Measurements from ENCODE around the gene GNB5. TPM values are rescaled to one million over a fixed set of nuclear protein-coding genes. Genes with fewer than 3 reads are reported as not detected.
A peak's percentile ranks its signal among the peaks of the same experiment; 100 is the strongest.

The GNB5 gene
- total RNA-seq, 2 experiments from 2014 or later, result 11.8 to 19.6 TPM

DNA sequence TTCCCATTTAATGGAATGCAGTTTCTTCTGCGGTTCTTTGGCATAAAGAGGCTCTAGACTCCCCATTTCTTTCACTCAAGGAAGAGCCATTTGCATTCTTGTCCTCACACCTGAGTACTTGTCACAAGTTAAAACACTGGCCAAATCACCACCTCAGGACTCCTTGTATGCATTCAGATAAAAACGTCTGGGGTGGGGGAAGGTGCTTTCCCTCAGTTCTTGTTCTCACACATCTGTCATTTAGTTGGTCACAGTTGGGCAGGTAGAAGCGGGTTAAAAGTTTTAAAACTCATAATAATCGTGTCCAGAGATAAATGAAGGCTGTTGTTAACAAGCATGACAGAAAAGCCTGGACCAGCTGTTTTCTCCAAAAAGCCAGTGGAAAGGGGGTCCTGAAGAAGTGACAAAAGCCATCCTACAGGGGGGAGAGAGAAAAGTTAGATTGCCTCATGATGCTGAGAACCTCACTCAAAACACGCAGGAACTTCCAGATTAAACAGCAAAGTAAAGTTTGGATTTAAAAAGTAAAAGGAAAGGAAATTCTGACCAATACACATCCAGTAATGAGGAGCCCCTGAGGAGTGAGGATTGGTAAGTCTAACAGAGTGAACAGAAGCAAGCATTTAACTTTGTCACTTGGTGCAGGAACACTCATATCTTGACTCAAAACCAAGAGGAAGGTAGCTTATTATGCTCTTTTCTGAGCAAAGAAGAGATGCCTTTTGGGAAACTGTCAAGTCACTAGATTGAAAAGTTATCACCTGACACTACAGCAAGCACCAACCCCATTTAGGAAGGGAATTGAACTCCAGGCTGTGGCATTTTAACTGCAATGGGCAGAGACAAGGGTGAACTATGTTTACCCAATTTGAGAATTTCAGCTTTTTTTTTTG is 81.4 kb downstream of the GNB5 start:
- H3K36me3 Mint-ChIP-seq (ENCODE audit: low read depth), result no peaks in the 10 kb centered on the region
- DNase-seq (no peak), ATAC-seq (no peak)
- intact Hi-C loops (cut with DNase I, micrococcal nuclease), result no loop called here
- H3K4me3 Mint-ChIP-seq, result no peak overlapping the region
- peaks cover 18% of the 10 kb centered on the region for H3K27me3 Mint-ChIP-seq
- no peaks in the 10 kb centered on the region for H3K4me1 Mint-ChIP-seq
- CTCF ChIA-PET, result interaction anchor here (0.6 to 0.8 kb wide), 2 partner anchors 147 to 507 kb away, joined by 3 read pairs; no protein-coding TSS in a partner anchor
- no peak overlapping the region for H3K27ac Mint-ChIP-seq
- POLR2A ChIA-PET, result interaction anchor here (0.6 kb wide), 1 partner anchor 247 kb away, joined by 9 read pairs; no protein-coding TSS in a partner anchor
- H3K9me3 Mint-ChIP-seq (ENCODE audit: low read depth), result no peaks in the 10 kb centered on the region

DNA sequence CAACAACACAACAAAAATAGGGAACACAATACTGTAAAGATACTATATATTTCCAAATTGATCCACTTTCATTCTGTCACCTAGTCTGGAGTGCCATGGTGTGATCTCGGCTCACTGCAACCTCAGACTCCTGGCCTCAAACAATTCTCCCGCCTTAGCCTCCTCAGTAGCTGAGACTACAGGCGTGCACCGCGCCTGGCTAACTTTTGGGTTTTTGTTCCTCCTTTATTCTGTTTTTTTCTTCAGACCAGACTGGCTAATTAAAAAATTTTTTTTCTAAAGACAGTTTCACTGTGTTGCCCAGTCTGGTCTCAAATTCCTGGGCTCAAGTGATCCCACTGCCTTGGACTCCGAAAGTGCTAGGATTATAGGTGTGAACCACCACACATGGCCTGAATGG is 84.0 kb downstream of the GNB5 start:
- no peaks in the 10 kb centered on the region for H3K36me3 Mint-ChIP-seq (ENCODE audit: low read depth)
- no peaks in the 10 kb centered on the region for H3K9me3 Mint-ChIP-seq (ENCODE audit: low read depth)
- no peak overlapping the region for H3K27ac Mint-ChIP-seq
- no peak overlapping the region for H3K4me3 Mint-ChIP-seq
- ATAC-seq, result no peak
- POLR2A ChIA-PET, result no interaction called here
- no peak for DNase-seq
- H3K4me1 Mint-ChIP-seq, result no peaks in the 10 kb centered on the region
- peaks cover 17% of the 10 kb centered on the region for H3K27me3 Mint-ChIP-seq
- CTCF ChIA-PET, result interaction anchor here (0.6 to 1.0 kb wide), 2 partner anchors 28 to 1411 kb away, joined by 3 to 4 read pairs; no protein-coding TSS in a partner anchor
- intact Hi-C loops (cut with DNase I, micrococcal nuclease), result no loop called here

DNA sequence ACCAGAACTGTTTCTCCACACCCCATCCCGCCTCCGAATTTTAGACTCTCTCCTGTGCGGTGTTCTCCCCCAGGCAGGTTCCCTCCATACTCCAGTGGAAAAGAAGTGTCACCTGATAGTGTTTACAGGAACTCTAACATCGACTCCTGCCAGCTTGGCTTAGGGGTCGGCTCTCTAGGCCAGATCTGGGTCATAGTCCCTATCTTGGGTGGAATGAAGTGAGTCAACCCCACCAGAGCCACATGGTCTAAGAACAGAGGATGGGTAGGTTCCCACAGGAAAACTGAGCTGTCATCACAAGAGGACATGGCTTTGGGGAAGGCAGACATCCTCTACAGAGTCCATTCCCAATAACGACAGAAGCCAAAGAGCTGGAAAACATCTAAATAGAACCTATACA is 84.6 kb downstream of the GNB5 start:
- Mint-ChIP-seq H3K9me3 (ENCODE audit: low read depth) (no peaks in the 10 kb centered on the region), H3K4me1 (no peaks in the 10 kb centered on the region), H3K36me3 (ENCODE audit: low read depth) (no peaks in the 10 kb centered on the region), H3K4me3 (no peak overlapping the region), H3K27ac (no peak overlapping the region), H3K27me3 (peaks cover 17% of the 10 kb centered on the region)
- CTCF ChIA-PET, result no interaction called here
- DNase-seq, result no peak
- ATAC-seq, result no peak
- intact Hi-C loops (cut with DNase I, micrococcal nuclease), result no loop called here
- POLR2A ChIA-PET, result interaction anchor here (1.0 kb wide), 1 partner anchor 36 kb away, joined by 3 read pairs; no protein-coding TSS in a partner anchor

DNA sequence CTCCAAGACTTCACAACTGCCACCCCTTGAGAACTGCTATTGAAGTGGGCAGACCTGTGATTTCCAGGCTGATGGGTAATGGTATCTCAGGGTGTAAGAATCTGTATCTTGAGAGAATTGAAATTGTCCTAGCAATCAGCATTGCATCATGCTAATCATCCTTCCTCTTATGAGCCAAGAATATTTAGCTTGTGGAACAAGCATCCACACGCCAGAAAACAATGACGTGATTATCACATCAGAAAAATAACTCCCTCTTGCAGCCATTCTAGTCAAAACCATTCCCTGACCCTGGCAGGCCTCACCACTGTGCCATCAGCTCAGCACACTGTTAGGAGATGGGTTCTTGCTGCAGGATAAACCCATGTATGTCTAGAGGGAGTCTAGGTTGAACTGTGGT is 85.3 kb downstream of the GNB5 start:
- ChIA-PET CTCF (no interaction called here), POLR2A (interaction anchor here (1.0 kb wide), 1 partner anchor 37 kb away, joined by 3 read pairs; no protein-coding TSS in a partner anchor)
- H3K27ac Mint-ChIP-seq, result no peak overlapping the region
- no peaks in the 10 kb centered on the region for H3K4me1 Mint-ChIP-seq
- no peaks in the 10 kb centered on the region for H3K36me3 Mint-ChIP-seq (ENCODE audit: low read depth)
- no peaks in the 10 kb centered on the region for H3K9me3 Mint-ChIP-seq (ENCODE audit: low read depth)
- DNase-seq, result no peak
- no peak overlapping the region for H3K4me3 Mint-ChIP-seq
- H3K27me3 Mint-ChIP-seq, result peaks cover 11% of the 10 kb centered on the region
- intact Hi-C loops (cut with DNase I, micrococcal nuclease), result no loop called here
- no peak for ATAC-seq

DNA sequence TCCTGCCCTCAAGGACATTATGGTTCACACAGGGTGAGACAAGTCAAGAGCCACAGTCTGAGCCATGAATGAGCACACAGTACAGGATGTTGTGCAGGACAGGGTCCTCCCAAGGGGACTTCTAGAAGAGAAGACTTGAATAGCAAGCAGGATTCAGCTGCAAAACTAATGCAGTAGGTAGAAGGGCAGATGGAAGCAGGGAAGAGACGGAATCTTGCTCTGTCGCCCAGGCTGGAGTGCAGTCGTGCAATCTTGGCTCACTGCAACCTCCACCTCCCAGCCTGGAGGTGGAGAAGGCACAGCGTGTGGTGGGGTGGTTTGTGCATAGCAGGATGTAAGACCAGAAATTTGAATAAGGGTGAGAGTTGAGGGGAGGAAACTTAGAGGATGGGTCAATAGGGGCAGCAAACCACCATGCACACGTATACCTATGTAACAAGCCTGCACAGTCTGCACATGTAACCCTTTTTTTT is 86.6 kb downstream of the GNB5 start:
- CTCF ChIA-PET, result no interaction called here
- Mint-ChIP-seq H3K4me3 (no peak overlapping the region), H3K9me3 (ENCODE audit: low read depth) (no peaks in the 10 kb centered on the region), H3K27ac (no peak overlapping the region), H3K4me1 (no peaks in the 10 kb centered on the region), H3K27me3 (peaks cover 4% of the 10 kb centered on the region), H3K36me3 (ENCODE audit: low read depth) (no peaks in the 10 kb centered on the region)
- POLR2A ChIA-PET, result no interaction called here
- intact Hi-C loops (cut with DNase I, micrococcal nuclease), result no loop called here
- no peak for ATAC-seq
- DNase-seq, result no peak

DNA sequence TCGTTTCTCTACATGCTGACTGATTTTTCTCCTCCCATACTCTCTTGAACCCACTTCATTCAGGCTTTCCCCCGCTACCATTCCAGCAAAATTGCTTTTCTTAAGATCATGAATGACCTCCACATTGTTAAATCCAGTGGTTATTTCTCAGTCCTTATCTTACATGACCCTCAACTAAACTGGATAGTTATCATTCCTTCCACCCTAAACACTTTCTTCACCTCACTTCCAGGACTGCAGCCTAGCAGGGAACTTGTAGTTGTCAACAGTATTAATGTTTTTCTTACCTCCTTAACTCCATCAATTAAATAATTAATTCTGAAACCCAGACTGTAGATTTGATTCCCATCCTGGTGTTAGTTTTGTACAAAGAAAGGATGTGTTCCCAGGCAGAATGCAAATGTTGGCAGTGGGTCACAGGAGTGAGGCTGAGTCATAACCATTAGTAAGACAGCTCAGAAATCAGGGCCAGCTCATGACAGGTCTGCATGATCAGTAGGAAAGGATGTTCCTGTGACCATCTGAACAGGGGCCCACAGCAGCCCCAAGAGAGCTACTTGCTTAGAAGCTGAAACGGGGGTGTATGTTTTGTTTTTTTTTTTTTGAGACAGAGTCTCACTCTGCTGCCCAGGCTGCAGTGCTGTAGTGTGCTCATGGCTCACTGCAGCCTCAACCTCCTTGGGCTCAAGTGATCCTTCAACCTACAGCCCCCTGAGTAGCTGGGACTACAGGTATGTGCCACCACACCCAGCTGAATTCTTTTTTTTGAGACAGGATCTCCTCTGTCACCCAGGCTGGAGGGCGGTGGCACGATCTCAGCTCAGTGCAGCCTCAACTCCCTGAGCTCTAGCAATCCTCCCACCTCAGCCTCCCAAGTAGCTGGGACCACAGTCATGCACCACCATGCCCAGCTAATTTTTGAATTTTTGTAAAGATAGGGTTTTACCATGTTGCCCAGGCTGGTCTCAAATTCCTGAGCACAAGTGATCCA is 87.7 kb downstream of the GNB5 start:
- Mint-ChIP-seq H3K27me3 (peaks cover 2% of the 10 kb centered on the region), H3K4me1 (no peaks in the 10 kb centered on the region), H3K4me3 (no peak overlapping the region), H3K9me3 (ENCODE audit: low read depth) (no peaks in the 10 kb centered on the region), H3K27ac (no peak overlapping the region), H3K36me3 (ENCODE audit: low read depth) (no peaks in the 10 kb centered on the region)
- intact Hi-C loops (cut with DNase I, micrococcal nuclease), result no loop called here
- CTCF ChIA-PET, result interaction anchor here (1.2 kb wide), 1 partner anchor 123 kb away, joined by 3 read pairs; no protein-coding TSS in a partner anchor
- DNase-seq (peak; percentile 29), ATAC-seq (peak; percentile 88)
- POLR2A ChIA-PET, result interaction anchor here (0.5 to 0.6 kb wide), 2 partner anchors 257 to 1716 kb away, joined by 5 read pairs; no protein-coding TSS in a partner anchor

DNA sequence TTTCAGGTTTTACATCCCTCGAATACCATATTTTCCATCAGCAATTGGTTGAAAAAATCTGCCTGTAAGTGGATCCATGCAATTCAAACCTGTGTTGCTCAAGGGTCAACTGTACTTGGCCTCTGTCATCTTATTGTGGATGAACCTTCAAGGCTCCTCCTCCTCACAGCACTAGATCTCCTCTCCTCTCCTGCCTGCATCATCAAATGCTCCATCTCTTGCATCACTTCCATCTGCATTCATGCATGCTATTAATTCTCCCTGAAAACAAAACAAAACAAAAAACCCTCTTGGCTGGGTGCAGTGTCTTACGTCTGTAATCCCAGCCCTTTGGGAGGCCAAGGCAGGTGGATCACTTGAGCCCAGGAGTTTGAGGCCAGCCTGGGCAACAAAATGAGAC is 88.7 kb downstream of the GNB5 start:
- ChIA-PET POLR2A (no interaction called here), CTCF (interaction anchor here (1.2 kb wide), 1 partner anchor 122 kb away, joined by 3 read pairs; no protein-coding TSS in a partner anchor)
- DNase-seq (no peak), ATAC-seq (no peak)
- peaks cover 2% of the 10 kb centered on the region for H3K27me3 Mint-ChIP-seq
- intact Hi-C loops (cut with DNase I, micrococcal nuclease), result no loop called here
- no peaks in the 10 kb centered on the region for H3K4me1 Mint-ChIP-seq
- H3K27ac Mint-ChIP-seq, result no peak overlapping the region
- H3K4me3 Mint-ChIP-seq, result no peak overlapping the region
- no peaks in the 10 kb centered on the region for H3K36me3 Mint-ChIP-seq (ENCODE audit: low read depth)
- H3K9me3 Mint-ChIP-seq (ENCODE audit: low read depth), result no peaks in the 10 kb centered on the region

DNA sequence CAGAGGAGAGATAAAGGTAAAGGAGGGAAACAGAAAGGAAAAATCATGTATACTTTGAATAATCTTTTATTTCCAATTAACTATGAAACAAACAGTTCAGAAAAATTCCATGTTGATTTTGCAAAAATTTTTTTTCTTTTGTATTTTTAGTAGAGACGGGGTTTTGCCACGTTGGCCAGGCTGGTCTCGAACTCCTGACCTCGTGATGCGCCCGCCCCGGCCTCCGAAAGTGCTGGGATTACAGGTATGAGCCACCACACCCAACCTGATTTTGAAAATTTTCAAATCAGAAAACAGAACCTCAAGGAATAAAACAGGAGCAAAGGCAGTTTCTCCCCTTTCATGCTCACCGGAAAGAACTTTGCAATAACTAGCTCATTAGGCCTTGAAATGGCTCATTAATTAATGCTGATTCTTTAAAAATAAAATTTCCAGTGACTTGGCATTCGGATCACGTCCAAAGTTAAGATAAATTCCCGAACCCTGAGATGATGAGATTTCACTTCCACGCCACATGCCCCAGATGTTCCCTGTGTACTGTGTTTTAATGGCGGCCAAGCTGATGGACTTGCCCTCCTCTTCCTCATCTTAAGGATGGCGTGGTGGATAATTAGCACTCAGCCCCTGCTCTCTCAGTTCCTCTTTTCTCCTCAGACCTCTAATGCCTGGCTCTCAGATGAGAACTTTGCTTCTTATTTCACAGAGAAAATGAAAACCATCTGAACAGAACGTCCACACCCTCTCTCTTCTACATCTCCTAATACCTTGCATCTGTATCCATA is 89.5 kb downstream of the GNB5 start:
- Mint-ChIP-seq H3K27ac (no peak overlapping the region), H3K36me3 (ENCODE audit: low read depth) (no peaks in the 10 kb centered on the region), H3K27me3 (peaks cover 2% of the 10 kb centered on the region), H3K9me3 (ENCODE audit: low read depth) (no peaks in the 10 kb centered on the region), H3K4me3 (no peak overlapping the region), H3K4me1 (no peaks in the 10 kb centered on the region)
- POLR2A ChIA-PET, result interaction anchor here (0.6 kb wide), 1 partner anchor 65 kb away, joined by 3 read pairs; no protein-coding TSS in a partner anchor
- DNase-seq (no peak), ATAC-seq (no peak)
- intact Hi-C loops (cut with DNase I, micrococcal nuclease), result no loop called here
- CTCF ChIA-PET, result no interaction called here

DNA sequence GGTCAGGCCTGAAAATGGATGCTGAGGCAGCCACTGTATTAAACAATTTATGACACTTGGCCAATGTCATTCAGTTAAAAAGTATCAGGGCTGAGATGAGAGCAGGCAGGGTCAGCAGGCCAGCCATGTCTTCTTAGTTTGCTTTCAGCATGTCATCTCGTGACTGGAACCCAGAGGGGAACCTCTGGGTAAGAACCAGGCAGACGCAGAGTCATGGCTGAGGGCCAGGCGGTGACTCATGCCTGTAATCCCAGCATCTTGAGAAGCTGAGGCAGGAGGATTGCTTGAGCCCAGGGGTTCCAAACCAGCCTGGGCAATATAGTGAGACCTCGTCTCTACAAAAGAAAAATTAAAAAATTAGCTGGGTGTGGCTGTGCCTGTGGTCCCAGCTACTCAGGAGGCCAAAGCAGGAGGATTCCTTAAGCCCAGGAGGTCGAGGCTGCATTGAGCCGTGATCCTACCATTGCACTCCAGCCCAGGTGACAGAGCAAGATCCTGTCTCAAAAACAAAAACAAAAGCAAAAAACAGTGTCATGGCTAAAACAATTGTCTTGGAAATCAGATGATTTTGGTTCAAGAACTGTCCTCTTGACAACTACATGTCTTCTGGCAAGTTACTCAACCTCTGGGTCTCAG is 90.3 kb downstream of the GNB5 start:
- Mint-ChIP-seq H3K4me1 (no peaks in the 10 kb centered on the region), H3K27ac (no peak overlapping the region), H3K27me3 (no peaks in the 10 kb centered on the region), H3K36me3 (ENCODE audit: low read depth) (no peaks in the 10 kb centered on the region), H3K9me3 (ENCODE audit: low read depth) (no peaks in the 10 kb centered on the region), H3K4me3 (no peak overlapping the region)
- intact Hi-C loops (cut with DNase I, micrococcal nuclease), result no loop called here
- CTCF ChIA-PET, result no interaction called here
- POLR2A ChIA-PET, result interaction anchor here (0.6 kb wide), 1 partner anchor 66 kb away, joined by 3 read pairs; no protein-coding TSS in a partner anchor
- ATAC-seq (peak; percentile 58), DNase-seq (peak; percentile 48)

DNA sequence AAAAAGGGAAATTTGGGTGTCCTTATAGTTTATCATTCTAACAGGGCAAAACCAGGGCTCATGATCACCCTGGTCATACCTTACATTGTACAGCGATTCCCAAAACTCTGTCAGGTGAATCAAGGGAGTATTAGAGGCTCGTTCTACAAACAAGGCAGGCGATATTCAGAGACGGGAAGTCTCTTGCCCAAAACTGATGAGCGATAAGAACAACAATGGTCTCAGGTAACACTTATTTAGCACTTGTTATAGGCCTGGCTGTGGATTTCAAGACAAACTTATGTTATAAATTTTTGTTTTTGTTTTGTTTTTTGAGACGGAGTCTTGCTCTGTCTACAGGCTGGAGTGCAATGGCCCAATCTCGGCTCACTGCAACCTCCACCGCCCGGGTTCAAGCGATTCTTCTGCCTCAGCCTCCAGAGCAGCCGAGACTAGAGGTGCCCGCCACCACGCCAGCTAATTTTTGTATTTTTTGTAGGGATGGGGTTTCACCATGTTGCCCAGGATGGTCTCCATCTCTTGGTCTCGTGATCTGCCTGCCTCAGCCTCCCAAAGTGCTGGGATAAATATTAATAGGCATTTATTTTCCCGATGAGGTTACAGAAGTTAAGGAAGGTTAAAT is 91.4 kb downstream of the GNB5 start:
- intact Hi-C loops (cut with DNase I, micrococcal nuclease), result no loop called here
- no peaks in the 10 kb centered on the region for H3K4me1 Mint-ChIP-seq
- no peak for DNase-seq
- no peaks in the 10 kb centered on the region for H3K9me3 Mint-ChIP-seq (ENCODE audit: low read depth)
- no peak overlapping the region for H3K27ac Mint-ChIP-seq
- ChIA-PET POLR2A (no interaction called here), CTCF (no interaction called here)
- H3K27me3 Mint-ChIP-seq, result no peaks in the 10 kb centered on the region
- no peak for ATAC-seq
- H3K4me3 Mint-ChIP-seq, result no peak overlapping the region
- H3K36me3 Mint-ChIP-seq (ENCODE audit: low read depth), result no peaks in the 10 kb centered on the region

Data from activated CD4-positive, alpha-beta T cell treated with anti-CD3 and anti-CD28 coated beads for 36 hours (primary cell).